ENCODE results near the gene OSMR.

The OSMR gene

GRCh38 chr5:38827525-38827924 is 18.3 kb upstream of the OSMR start (continued):
- TF ChIP-seq INSM2 (tag by site-specific recombination; IDR thresholded peaks at IDR 0.05) (peak; percentile 67; the same call in 1 of the 2 replicates), ZSCAN30 (tag by site-specific recombination; IDR thresholded peaks at IDR 0.05) (no peak), ZNF132 (tag by site-specific recombination; IDR thresholded peaks at IDR 0.05; ENCODE audit: borderline replicate concordance) (no peak), ZNF639 (tag by site-specific recombination; IDR thresholded peaks at IDR 0.05) (peak; percentile 89), ZNF274 (IDR thresholded peaks at IDR 0.05; ENCODE audit: low read length) (no peak), ZNF274 (tag by site-specific recombination; IDR thresholded peaks at IDR 0.05; ENCODE audit: borderline replicate concordance) (no peak), ZNF701 (tag by site-specific recombination; IDR thresholded peaks at IDR 0.05) (no peak), ZNF394 (tag by site-specific recombination; IDR thresholded peaks at IDR 0.05; ENCODE audit: borderline replicate concordance) (peak; percentile 52), ZNF768 (tag by site-specific recombination; IDR thresholded peaks at IDR 0.05) (no peak), ZSCAN23 (tag by site-specific recombination; IDR thresholded peaks at IDR 0.05) (no peak), ZNF23 (tag by site-specific recombination; IDR thresholded peaks at IDR 0.05; ENCODE audit: borderline replicate concordance) (no peak), ZNF658 (tag by site-specific recombination; IDR thresholded peaks at IDR 0.05) (no peak), SP7 (tag by site-specific recombination; IDR thresholded peaks at IDR 0.05) (peak; percentile 76), ZNF366 (tag by site-specific recombination; conservative IDR thresholded peaks at IDR 0.05) (no peak), KLF1 (tag by site-specific recombination; IDR thresholded peaks at IDR 0.05) (no peak), ATF2 (tag by site-specific recombination; IDR thresholded peaks at IDR 0.05; ENCODE audit: low read depth) (no peak), KLF16 (tag by site-specific recombination; IDR thresholded peaks at IDR 0.05) (peak; percentile 68; the same call in 1 of the 2 replicates), ZNF157 (tag by site-specific recombination; IDR thresholded peaks at IDR 0.05) (no peak), ZNF521 (tag by site-specific recombination; IDR thresholded peaks at IDR 0.05) (no peak), ZNF223 (tag by site-specific recombination; IDR thresholded peaks at IDR 0.05) (no peak), ZNF10 (tag by site-specific recombination; IDR thresholded peaks at IDR 0.05) (no peak), ZNF837 (tag by site-specific recombination; IDR thresholded peaks at IDR 0.05) (no peak), ZNF350 (tag by site-specific recombination; IDR thresholded peaks at IDR 0.05) (no peak), ZNF138 (tag by site-specific recombination; IDR thresholded peaks at IDR 0.05; ENCODE audit: borderline replicate concordance) (no peak), ZNF433 (tag by site-specific recombination; IDR thresholded peaks at IDR 0.05; ENCODE audit: low read depth) (no peak), GLIS2 (tag by site-specific recombination; IDR thresholded peaks at IDR 0.05) (no peak), ZNF211 (tag by site-specific recombination; IDR thresholded peaks at IDR 0.05; ENCODE audit: low read depth) (no peak), ZNF335 (tag by site-specific recombination; conservative IDR thresholded peaks at IDR 0.05) (0 out of 2 replicates have a peak, but pooled peaks have one; percentile 15), ZNF518A (tag by site-specific recombination; conservative IDR thresholded peaks at IDR 0.05; ENCODE audit: low read depth) (peak; percentile 58), ZNF133 (tag by site-specific recombination; IDR thresholded peaks at IDR 0.05) (no peak), YY1 (tag by site-specific recombination; IDR thresholded peaks at IDR 0.05) (no peak), ZNF169 (tag by site-specific recombination; IDR thresholded peaks at IDR 0.05) (0 out of 2 replicates have a peak, but pooled peaks have one; percentile 22), ZNF792 (tag by site-specific recombination; IDR thresholded peaks at IDR 0.05) (no peak), ZNF140 (tag by site-specific recombination; IDR thresholded peaks at IDR 0.05) (no peak), RBAK (tag by site-specific recombination; IDR thresholded peaks at IDR 0.05) (peak; percentile 99)

Measured in HEK293 (cell line).